HEK293 (cell line): ENCODE results near the gene CRACDL.
A peak's percentile ranks its signal among the peaks of the same experiment; 100 is the strongest.

Experiments
- CTCF ChIA-PET: fragments of 350-600 bp; formaldehyde crosslinking; extraction: SDS; loops from one replicate; lab custom pipeline; 2021; ENCODE audit warnings: antibody characterized with exemption; lab: Yijun Ruan, JAX
- POLR2A ChIA-PET: fragments of 300-600 bp; formaldehyde crosslinking; extraction: SDS; loops from one replicate; lab custom pipeline; 2020; ENCODE audit warnings: antibody characterized with exemption, inconsistent platforms; lab: Yijun Ruan, JAX
- H3K27ac ChIP-seq: fragments of 200-500 bp; sonication (Bioruptor generic); 2 replicates; pipeline ENCODE4 v1.5.1; 2014; ENCODE audit warnings: low read depth, low read length, control low read depth, inconsistent platforms; ENCODE audit errors: extremely low read depth
- H3K36me3 ChIP-seq, 2 experiments: fragments of 200-500 bp in 1 of 2; sonication (Bioruptor generic) in 1 of 2; 1 replicate in 1 of 2; 2 replicates in 1 of 2; pipeline ENCODE4 v1.5.1; 2014 to 2017; ENCODE audit warnings: inconsistent platforms in 2 of 2, low read length in 2 of 2; ENCODE audit not compliant: control insufficient read depth in 2 of 2, insufficient read depth in 1 of 2
- H3K4me1 ChIP-seq: fragments of 200-500 bp; sonication (Bioruptor generic); 2 replicates; pipeline ENCODE4 v1.5.1; 2014; ENCODE audit warnings: mild to moderate bottlenecking, low read length, inconsistent platforms; ENCODE audit not compliant: control insufficient read depth, insufficient read depth
- H3K4me3 ChIP-seq: 2 replicates; pipeline ENCODE4 v1.5.1; 2011; ENCODE audit warnings: low read depth, mild to moderate bottlenecking, control low read depth, low read length, moderate library complexity
- H3K9me3 ChIP-seq: fragments of 200-500 bp; sonication (Bioruptor generic); 2 replicates; pipeline ENCODE4 v1.5.1; 2014; ENCODE audit warnings: low read depth, low read length, inconsistent platforms; ENCODE audit not compliant: control insufficient read depth, insufficient read depth
- BCL11B ChIP-seq: fragments of 450-650 bp; formaldehyde crosslinking; IDR thresholded peaks from 2 replicates; pipeline ENCODE4 v1.5.1; 2016; ENCODE audit warnings: low read depth, missing biosample characterization, missing genetic modification characterization
- GLIS1 ChIP-seq: fragments of 450-650 bp; formaldehyde crosslinking; IDR thresholded peaks from 2 replicates; pipeline ENCODE4 v1.5.1; 2016; ENCODE audit warnings: missing biosample characterization, missing genetic modification characterization
- HOXD13 ChIP-seq: sonication (generic); formaldehyde crosslinking; IDR thresholded peaks from 2 replicates; pipeline ENCODE4 v1.8.0; 2022; ENCODE audit warnings: missing genetic modification reagents, borderline replicate concordance
- KLF8 ChIP-seq: fragments of 450-650 bp; formaldehyde crosslinking; IDR thresholded peaks from 2 replicates; pipeline ENCODE4 v1.5.1; 2016; ENCODE audit warnings: missing biosample characterization, missing genetic modification characterization
- OVOL3 ChIP-seq: fragments of 450-650 bp; formaldehyde crosslinking; IDR thresholded peaks from 2 replicates; pipeline ENCODE4 v1.5.1; 2016; ENCODE audit warnings: missing biosample characterization, missing genetic modification characterization
- PRDM1 ChIP-seq: fragments of 450-650 bp; formaldehyde crosslinking; IDR thresholded peaks from 2 replicates; pipeline ENCODE4; 2016; ENCODE audit warnings: missing biosample characterization, missing genetic modification characterization
- TRIM28 ChIP-seq: IDR thresholded peaks from 2 replicates; pipeline ENCODE4 v1.6.1; 2011; ENCODE audit warnings: low read length, control low read depth, borderline replicate concordance
- WT1 ChIP-seq: fragments of 450-650 bp; formaldehyde crosslinking; IDR thresholded peaks from 2 replicates; pipeline ENCODE4 v1.5.1; 2016; ENCODE audit warnings: missing biosample characterization, missing genetic modification characterization
- ZBTB1 ChIP-seq: fragments of 450-650 bp; formaldehyde crosslinking; IDR thresholded peaks from 2 replicates; pipeline ENCODE4 v1.5.1; 2016; ENCODE audit warnings: missing biosample characterization, missing genetic modification characterization
- ZFHX2 ChIP-seq: fragments of 450-650 bp; formaldehyde crosslinking; conservative IDR thresholded peaks from 2 replicates; pipeline ENCODE4 v1.5.1; 2016; ENCODE audit warnings: missing biosample characterization, missing genetic modification characterization
- ZNF132 ChIP-seq: fragments of 450-650 bp; formaldehyde crosslinking; IDR thresholded peaks from 2 replicates; pipeline ENCODE4 v1.5.1; 2017; ENCODE audit warnings: missing biosample characterization, missing genetic modification characterization, borderline replicate concordance
- ZNF23 ChIP-seq: fragments of 450-650 bp; formaldehyde crosslinking; IDR thresholded peaks from 2 replicates; pipeline ENCODE4 v1.5.1; 2016; ENCODE audit warnings: missing biosample characterization, missing genetic modification characterization, borderline replicate concordance
- ZNF354C ChIP-seq: fragments of 450-650 bp; formaldehyde crosslinking; IDR thresholded peaks from 2 replicates; pipeline ENCODE4 v1.5.1; 2016; ENCODE audit warnings: missing biosample characterization, missing genetic modification characterization, low read depth, borderline replicate concordance
- ZNF37A ChIP-seq: fragments of 450-650 bp; IDR thresholded peaks from 2 replicates; pipeline ENCODE4 v1.5.1; 2018; ENCODE audit warnings: missing biosample characterization, missing genetic modification characterization
- ZNF544 ChIP-seq: fragments of 450-650 bp; formaldehyde crosslinking; IDR thresholded peaks from 2 replicates; pipeline ENCODE4 v1.5.0; 2017; ENCODE audit warnings: missing biosample characterization, missing genetic modification characterization
- ZNF555 ChIP-seq: fragments of 450-650 bp; formaldehyde crosslinking; conservative IDR thresholded peaks from 2 replicates; pipeline ENCODE4 v1.5.1; 2017; ENCODE audit warnings: missing biosample characterization, mild to moderate bottlenecking, missing genetic modification characterization, inconsistent platforms
- ZNF792 ChIP-seq: fragments of 450-650 bp; formaldehyde crosslinking; IDR thresholded peaks from 2 replicates; pipeline ENCODE4 v1.5.1; 2016; ENCODE audit warnings: missing biosample characterization, missing genetic modification characterization
- TF ChIP-seq, protein P1 (sequence below): fragments of 450-650 bp; formaldehyde crosslinking; IDR thresholded peaks from 2 replicates; pipeline ENCODE4 v1.5.1; 2016; ENCODE audit warnings: missing biosample characterization, missing genetic modification characterization
- TF ChIP-seq, protein P2 (sequence below): fragments of 450-650 bp; formaldehyde crosslinking; IDR thresholded peaks from 2 replicates; pipeline ENCODE4 v1.5.1; 2017; ENCODE audit warnings: missing biosample characterization, missing genetic modification characterization
- TF ChIP-seq, protein P3 (sequence below): fragments of 450-650 bp; formaldehyde crosslinking; optimal IDR thresholded peaks from 2 replicates; pipeline ENCODE3; 2016; ENCODE audit warnings: missing biosample characterization, mild to moderate bottlenecking, missing genetic modification characterization

Gene CRACDL

DNA sequence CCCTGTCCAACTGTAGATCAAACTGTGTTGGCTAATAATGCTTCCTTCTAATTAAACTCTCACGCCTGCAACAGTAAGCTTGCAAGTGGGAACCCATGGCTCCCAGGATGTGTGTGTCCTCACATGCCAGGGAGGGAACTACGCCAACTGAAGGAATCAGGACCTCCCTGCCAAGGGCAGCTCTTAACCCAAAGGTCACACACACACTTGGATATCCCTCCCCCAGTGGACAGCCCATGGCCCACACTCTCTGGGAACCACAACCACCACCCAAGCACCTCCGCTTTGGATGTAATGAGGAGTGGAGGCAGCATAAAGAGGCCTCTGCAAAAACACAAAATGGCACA is 102.1 kb downstream of the CRACDL start:
- Histone ChIP-seq H3K36me3 (no peaks in the 10 kb centered on the region), H3K4me1 (no peaks in the 10 kb centered on the region), H3K27ac (no peak overlapping the region), H3K9me3 (no peaks in the 10 kb centered on the region), H3K4me3 (no peak overlapping the region)
- ChIA-PET POLR2A (no interaction called here), CTCF (interaction anchor here (0.5 to 0.9 kb wide), 3 partner anchors 32 to 421 kb away, joined by 3 to 4 read pairs (median 4); no protein-coding TSS in a partner anchor)
- no peak for TF ChIP-seq WT1 (tag by site-specific recombination)
- TF ChIP-seq BCL11B (tag by site-specific recombination), result no peak
- TF ChIP-seq GLIS1 (tag by site-specific recombination), result no peak
- TF ChIP-seq ZNF37A (tag by site-specific recombination), result no peak
- no peak for TF ChIP-seq ZBTB1 (tag by site-specific recombination)

DNA sequence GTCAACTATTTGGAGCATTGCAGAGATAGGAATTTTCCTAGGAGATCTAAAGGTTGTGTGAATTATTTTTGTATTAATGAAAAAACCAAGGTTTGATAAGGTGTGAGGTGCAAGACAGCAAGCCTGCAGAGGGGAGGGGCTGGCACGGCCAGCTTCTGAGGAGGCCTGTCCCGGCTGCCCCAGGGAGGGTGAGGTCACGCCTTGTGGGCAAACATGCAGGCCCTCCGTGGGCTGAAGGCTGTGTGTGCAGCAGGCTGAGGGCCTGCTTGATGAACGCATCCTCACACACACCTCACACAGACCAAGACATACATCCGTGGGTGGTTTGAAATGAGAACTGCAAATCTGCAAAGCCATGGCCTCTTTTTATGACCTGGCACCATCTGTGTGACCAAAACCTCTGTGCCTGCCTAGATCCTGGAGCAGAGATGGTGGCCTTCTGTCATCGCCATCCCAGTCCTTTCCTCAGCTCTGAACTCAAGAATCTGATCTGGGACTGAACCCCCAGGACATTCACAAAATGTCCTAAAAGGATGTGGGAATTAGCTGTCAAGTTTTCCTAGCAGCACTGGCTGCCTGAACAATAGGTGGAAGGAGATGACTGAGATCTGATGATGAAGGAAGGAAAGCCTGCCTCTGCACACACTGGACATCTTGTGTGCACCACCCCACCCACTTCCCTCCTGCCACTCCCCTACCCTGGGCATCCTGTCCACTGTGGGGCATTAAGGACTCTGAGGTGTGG is 102.7 kb downstream of the CRACDL start:
- H3K4me3 ChIP-seq, result no peak overlapping the region
- POLR2A ChIA-PET, result no interaction called here
- no peaks in the 10 kb centered on the region for H3K4me1 ChIP-seq
- H3K9me3 ChIP-seq, result no peaks in the 10 kb centered on the region
- H3K36me3 ChIP-seq, result no peaks in the 10 kb centered on the region
- TF ChIP-seq, protein P1, sequence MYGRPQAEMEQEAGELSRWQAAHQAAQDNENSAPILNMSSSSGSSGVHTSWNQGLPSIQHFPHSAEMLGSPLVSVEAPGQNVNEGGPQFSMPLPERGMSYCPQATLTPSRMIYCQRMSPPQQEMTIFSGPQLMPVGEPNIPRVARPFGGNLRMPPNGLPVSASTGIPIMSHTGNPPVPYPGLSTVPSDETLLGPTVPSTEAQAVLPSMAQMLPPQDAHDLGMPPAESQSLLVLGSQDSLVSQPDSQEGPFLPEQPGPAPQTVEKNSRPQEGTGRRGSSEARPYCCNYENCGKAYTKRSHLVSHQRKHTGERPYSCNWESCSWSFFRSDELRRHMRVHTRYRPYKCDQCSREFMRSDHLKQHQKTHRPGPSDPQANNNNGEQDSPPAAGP (tag by site-specific recombination), result no peak
- peak; percentile 47 for TF ChIP-seq ZFHX2 (tag by site-specific recombination)
- CTCF ChIA-PET, result interaction anchor here (0.5 to 0.9 kb wide), 3 partner anchors 31 to 420 kb away, joined by 3 to 4 read pairs (median 4); no protein-coding TSS in a partner anchor
- no peak overlapping the region for H3K27ac ChIP-seq

DNA sequence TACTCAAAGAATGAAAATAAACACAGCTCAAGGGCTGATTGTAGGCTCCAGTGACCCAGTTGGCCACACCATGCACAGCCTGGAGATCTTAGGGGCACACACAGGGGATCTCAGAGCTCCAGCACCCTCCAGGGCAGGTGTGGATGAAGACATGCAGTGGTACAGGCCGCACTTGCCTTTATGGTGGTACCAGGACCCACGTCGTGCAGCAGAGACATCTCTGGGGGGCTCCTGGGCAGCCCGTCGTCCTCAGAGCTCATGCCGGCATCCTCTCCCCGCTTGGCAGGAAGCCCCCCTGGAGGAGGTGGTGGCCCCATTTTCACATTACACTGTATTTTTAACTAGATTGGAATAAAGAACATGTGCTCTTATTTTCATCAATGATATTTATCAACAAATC is 103.9 kb downstream of the CRACDL start:
- Histone ChIP-seq H3K4me1 (no peaks in the 10 kb centered on the region), H3K36me3 (no peaks in the 10 kb centered on the region), H3K4me3 (no peak overlapping the region), H3K9me3 (no peaks in the 10 kb centered on the region), H3K27ac (no peak overlapping the region)
- TF ChIP-seq HOXD13 (CRISPR knock-in tag) (no peak), ZNF354C (tag by site-specific recombination) (no peak), TRIM28 (no peak), KLF8 (tag by site-specific recombination) (no peak)
- ChIA-PET POLR2A (no interaction called here), CTCF (interaction anchor here (0.6 to 1.1 kb wide), 2 partner anchors 8 to 65 kb away, joined by 3 read pairs; no protein-coding TSS in a partner anchor)

DNA sequence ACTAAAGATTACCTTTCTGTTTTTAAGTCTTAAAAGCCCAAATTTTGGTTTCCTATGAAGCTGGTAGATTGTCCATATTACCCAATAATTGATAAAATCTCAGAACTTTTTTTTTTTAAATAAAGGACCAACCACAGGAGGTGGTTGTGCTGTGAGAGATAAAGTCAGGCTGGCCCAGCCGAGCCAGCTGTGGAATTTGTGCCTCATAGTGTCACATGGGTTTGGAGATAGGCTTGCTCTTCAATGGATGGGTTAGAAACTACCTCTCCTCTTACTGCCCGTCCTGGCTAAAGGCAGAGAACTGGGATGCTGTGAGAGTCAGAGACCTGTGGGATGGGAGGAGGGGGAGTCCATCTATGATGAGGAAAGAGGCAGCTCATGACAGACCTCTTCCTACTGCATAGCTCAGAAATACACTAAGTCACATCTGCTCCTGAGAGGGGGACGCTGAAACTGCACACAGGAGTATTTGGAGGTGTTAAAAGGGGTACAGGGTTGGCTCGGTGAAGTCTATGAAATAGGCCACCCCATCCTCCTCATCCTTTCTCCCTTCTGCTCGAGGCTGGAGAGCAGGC is 105.4 kb downstream of the CRACDL start:
- Histone ChIP-seq H3K36me3 (no peaks in the 10 kb centered on the region), H3K4me3 (no peak overlapping the region), H3K9me3 (no peaks in the 10 kb centered on the region), H3K27ac (no peak overlapping the region), H3K4me1 (no peaks in the 10 kb centered on the region)
- ChIA-PET POLR2A (no interaction called here), CTCF (interaction anchor here (0.6 kb wide), 1 partner anchor 102 kb away, joined by 4 read pairs; no protein-coding TSS in a partner anchor)
- TF ChIP-seq, protein P2, sequence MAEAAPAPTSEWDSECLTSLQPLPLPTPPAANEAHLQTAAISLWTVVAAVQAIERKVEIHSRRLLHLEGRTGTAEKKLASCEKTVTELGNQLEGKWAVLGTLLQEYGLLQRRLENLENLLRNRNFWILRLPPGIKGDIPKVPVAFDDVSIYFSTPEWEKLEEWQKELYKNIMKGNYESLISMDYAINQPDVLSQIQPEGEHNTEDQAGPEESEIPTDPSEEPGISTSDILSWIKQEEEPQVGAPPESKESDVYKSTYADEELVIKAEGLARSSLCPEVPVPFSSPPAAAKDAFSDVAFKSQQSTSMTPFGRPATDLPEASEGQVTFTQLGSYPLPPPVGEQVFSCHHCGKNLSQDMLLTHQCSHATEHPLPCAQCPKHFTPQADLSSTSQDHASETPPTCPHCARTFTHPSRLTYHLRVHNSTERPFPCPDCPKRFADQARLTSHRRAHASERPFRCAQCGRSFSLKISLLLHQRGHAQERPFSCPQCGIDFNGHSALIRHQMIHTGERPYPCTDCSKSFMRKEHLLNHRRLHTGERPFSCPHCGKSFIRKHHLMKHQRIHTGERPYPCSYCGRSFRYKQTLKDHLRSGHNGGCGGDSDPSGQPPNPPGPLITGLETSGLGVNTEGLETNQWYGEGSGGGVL (tag by site-specific recombination), result no peak
- TF ChIP-seq KLF8 (tag by site-specific recombination) (no peak), ZNF544 (tag by site-specific recombination) (no peak), OVOL3 (tag by site-specific recombination) (no peak), ZNF555 (tag by site-specific recombination) (no peak), ZNF132 (tag by site-specific recombination) (no peak), ZNF23 (tag by site-specific recombination) (no peak), PRDM1 (tag by site-specific recombination) (no peak), ZNF792 (no peak)
- TF ChIP-seq, protein P3, sequence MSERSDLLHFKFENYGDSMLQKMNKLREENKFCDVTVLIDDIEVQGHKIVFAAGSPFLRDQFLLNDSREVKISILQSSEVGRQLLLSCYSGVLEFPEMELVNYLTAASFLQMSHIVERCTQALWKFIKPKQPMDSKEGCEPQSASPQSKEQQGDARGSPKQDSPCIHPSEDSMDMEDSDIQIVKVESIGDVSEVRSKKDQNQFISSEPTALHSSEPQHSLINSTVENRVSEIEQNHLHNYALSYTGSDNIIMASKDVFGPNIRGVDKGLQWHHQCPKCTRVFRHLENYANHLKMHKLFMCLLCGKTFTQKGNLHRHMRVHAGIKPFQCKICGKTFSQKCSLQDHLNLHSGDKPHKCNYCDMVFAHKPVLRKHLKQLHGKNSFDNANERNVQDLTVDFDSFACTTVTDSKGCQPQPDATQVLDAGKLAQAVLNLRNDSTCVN (tag by site-specific recombination), result no peak
